CD14-positive monocyte (primary cell): ENCODE data around the gene PHF21B. TPM values are rescaled to one million over a fixed set of nuclear protein-coding genes. Genes with fewer than 3 reads are reported as not detected.

Experiments used
- DNase-seq, 3 donors: peaks; one replicate each; pipeline ENCODE4 v3.0.0-alpha.2; 2011 to 2022
- H2AFZ ChIP-seq: 2 replicates; pipeline ENCODE4 v1.6.0; 2012; ENCODE audit warnings: mild to moderate bottlenecking, low read depth, low read length, inconsistent platforms; ENCODE audit not compliant: insufficient read depth, poor library complexity, severe bottlenecking
- H3K27ac ChIP-seq, 2 donors: 1 replicate in 1 of 2; 2 replicates in 1 of 2; pipeline ENCODE4 v1.5.1; 2012 to 2013; ENCODE audit warnings: low read length in 2 of 2, control low read depth in 1 of 2, inconsistent platforms in 1 of 2, low read depth in 1 of 2, mild to moderate bottlenecking in 1 of 2
- H3K27me3 ChIP-seq, 2 donors: one replicate each; pipeline versions ENCODE4 v1.6.0 to v1.6.1; 2011 to 2013; ENCODE audit warnings: low read length in 2 of 2; ENCODE audit not compliant: control insufficient read depth in 2 of 2, insufficient read depth in 2 of 2
- H3K36me3 ChIP-seq, 2 donors: replicated peaks in 1 of 2; 1 replicate in 1 of 2; 2 replicates in 1 of 2; pipeline versions ENCODE4 v1.5.1 to v1.6.1; 2012 to 2013; ENCODE audit warnings: low read length in 2 of 2, control low read depth in 1 of 2, inconsistent platforms in 1 of 2, mild to moderate bottlenecking in 1 of 2; ENCODE audit not compliant: insufficient read depth in 2 of 2, control insufficient read depth in 1 of 2
- H3K4me1 ChIP-seq, 2 donors: 1 replicate in 1 of 2; 2 replicates in 1 of 2; pipeline versions ENCODE4 v1.5.1 to v1.6.1; 2012 to 2013; ENCODE audit warnings: low read length in 2 of 2, control low read depth in 1 of 2, inconsistent platforms in 1 of 2, mild to moderate bottlenecking in 1 of 2, moderate library complexity in 1 of 2; ENCODE audit not compliant: insufficient read depth in 2 of 2, control insufficient read depth in 1 of 2
- H3K4me2 ChIP-seq: replicated peaks from 2 replicates; pipeline ENCODE3; 2012; ENCODE audit warnings: low read length, moderate library complexity, mild to moderate bottlenecking; ENCODE audit not compliant: poor library complexity, severe bottlenecking; ENCODE audit errors: extremely low read depth
- H3K4me3 ChIP-seq, 3 experiments: fragments of 200-600 bp in 1 of 3; sonication (generic) in 1 of 3; replicated peaks in 1 of 3; 1 replicate in 2 of 3; 2 replicates in 1 of 3; pipeline ENCODE4 v1.5.1; 2011 to 2013; ENCODE audit warnings: low read length in 3 of 3, mild to moderate bottlenecking in 3 of 3, control low read depth in 2 of 3, low read depth in 2 of 3, inconsistent platforms in 1 of 3, moderate library complexity in 1 of 3
- H3K79me2 ChIP-seq: 2 replicates; pipeline ENCODE4 v1.6.0; 2012; ENCODE audit warnings: mild to moderate bottlenecking, control low read depth, inconsistent platforms, low read length, moderate library complexity; ENCODE audit not compliant: insufficient read depth
- H3K9ac ChIP-seq: 2 replicates; pipeline ENCODE4 v1.6.0; 2017; ENCODE audit warnings: low read length, mild to moderate bottlenecking; ENCODE audit not compliant: insufficient read depth, poor library complexity, severe bottlenecking
- H3K9me3 ChIP-seq, 2 donors: replicated peaks in 1 of 2; 1 replicate in 1 of 2; 2 replicates in 1 of 2; pipeline versions ENCODE4 v1.5.1 to v1.6.1; 2012 to 2013; ENCODE audit warnings: low read length in 2 of 2, control low read depth in 1 of 2; ENCODE audit not compliant: control insufficient read depth in 1 of 2, insufficient read depth in 1 of 2
- H4K20me1 ChIP-seq: 2 replicates; pipeline ENCODE4 v1.6.0; 2012; ENCODE audit warnings: mild to moderate bottlenecking, low read length, control low read depth, moderate library complexity; ENCODE audit not compliant: insufficient read depth
- H3K27ac Mint-ChIP-seq, 7 donors: one replicate each; pipeline ENCODE4 v1.8.0; 2020; ENCODE audit warnings: mild to moderate bottlenecking in 7 of 7, mixed read lengths in 7 of 7, moderate library complexity in 6 of 7, inconsistent platforms in 2 of 7
- H3K27me3 Mint-ChIP-seq, 3 donors: one replicate each; pipeline ENCODE4 v1.8.0; 2021 to 2022; ENCODE audit warnings: low read depth in 3 of 3, mild to moderate bottlenecking in 3 of 3, mixed read lengths in 3 of 3, moderate library complexity in 3 of 3, inconsistent platforms in 1 of 3
- H3K36me3 Mint-ChIP-seq, 2 donors: one replicate each; pipeline ENCODE4 v1.8.0; 2020; ENCODE audit warnings: mixed read lengths in 2 of 2, inconsistent platforms in 1 of 2, mild to moderate bottlenecking in 1 of 2
- H3K4me1 Mint-ChIP-seq: one replicate; pipeline ENCODE4 v1.8.0; 2020; ENCODE audit warnings: mild to moderate bottlenecking, mixed read lengths
- H3K4me3 Mint-ChIP-seq, 2 donors: one replicate each; pipeline ENCODE4 v1.8.0; 2020; ENCODE audit warnings: mild to moderate bottlenecking in 2 of 2, mixed read lengths in 2 of 2, moderate library complexity in 1 of 2
- H3K9me3 Mint-ChIP-seq, 7 donors: one replicate each; pipeline ENCODE4 v1.8.0; 2020 to 2022; ENCODE audit warnings: mixed read lengths in 7 of 7, mild to moderate bottlenecking in 6 of 7, moderate library complexity in 6 of 7, inconsistent platforms in 2 of 7
- CTCF ChIP-seq: fragments of 200-600 bp; IDR thresholded peaks from one replicate; pipeline ENCODE4 v1.8.0; 2022; ENCODE audit warnings: antibody characterized with exemption, mild to moderate bottlenecking
- WGBS: methylation state at CpG from one replicate; pipeline ENCODE4 v1.1.5; 2013; ENCODE audit warnings: missing lambda C conversion rate; ENCODE audit not compliant: insufficient coverage; 5-methylcytosine and 5-hydroxymethylcytosine counted together
- intact Hi-C, 2 donors: fragments of 100-400 bp; cut with micrococcal nuclease; formaldehyde crosslinking; loops; one replicate each; pipeline versions ENCODE4 v1.15.0 to v1.15.1; 2023
- polyA plus RNA-seq, 3 donors: library from polyadenylated mRNA; depleted of rRNA in 1 of 3; unstranded in 2 of 3; stranded (reverse) in 1 of 3; fragments of 300-500 nt in 2 of 3; fragments of >200 nt in 1 of 3; fragmentation: Illumina TruSeq in 2 of 3; gene quantifications; 1 replicate in 2 of 3; 2 replicates in 1 of 3; pipeline ENCODE4 v1.2.3, GENCODE V29; 2012 to 2021

PHF21B gene
- polyA plus RNA-seq, 3 donors, result not detected

- Histone ChIP-seq H3K79me2 (no peaks in the 10 kb centered on the region), H2AFZ (no peak overlapping the region), H3K27ac (no peak overlapping the region), H3K4me2 (no peak overlapping the region), H3K27me3 (no peaks in the 10 kb centered on the region), H4K20me1 (no peaks in the 10 kb centered on the region), H3K4me1 (no peaks in the 10 kb centered on the region), H3K36me3 (no peaks in the 10 kb centered on the region), H3K9me3 (no peaks in the 10 kb centered on the region), H3K9ac (no peak overlapping the region), H3K4me3 (no peak overlapping the region)
- peaks cover 0 to 3% (median 0%) of the 10 kb centered on the region in 7 donors for H3K9me3 Mint-ChIP-seq
- WGBS, result 94% methylated on average over 13 of the region's 15 CpGs
- peaks cover 0 to 7% (median 1%) of the 10 kb centered on the region in 3 donors for H3K27me3 Mint-ChIP-seq
- DNase-seq, result no peak
- H3K27ac Mint-ChIP-seq, result no peak overlapping the region
- intact Hi-C loops, result no loop called here
- H3K4me1 Mint-ChIP-seq, result no peaks in the 10 kb centered on the region
- no peaks in the 10 kb centered on the region for H3K36me3 Mint-ChIP-seq
- no peak overlapping the region for H3K4me3 Mint-ChIP-seq
- no peak for TF ChIP-seq CTCF
Observed at GRCh38 chr22:44990810-44991209, 19.0 kb downstream of the PHF21B start.

- peaks cover 0 to 7% (median 1%) of the 10 kb centered on the region in 3 donors for H3K27me3 Mint-ChIP-seq
- H3K4me1 Mint-ChIP-seq, result no peaks in the 10 kb centered on the region
- WGBS, result 82% methylated on average over 12 of the region's 13 CpGs
- H3K27ac Mint-ChIP-seq, result no peak overlapping the region
- H3K27ac ChIP-seq, result no peak overlapping the region
- H3K4me3 Mint-ChIP-seq, result no peak overlapping the region
- no peaks in the 10 kb centered on the region for H3K27me3 ChIP-seq
- no peak overlapping the region for H3K4me3 ChIP-seq
- no peaks in the 10 kb centered on the region for H4K20me1 ChIP-seq
- H3K9ac ChIP-seq, result no peak overlapping the region
- no peak for TF ChIP-seq CTCF
- intact Hi-C loops, result no loop called here
- H3K9me3 ChIP-seq, result no peaks in the 10 kb centered on the region
- peaks cover 0 to 3% (median 0%) of the 10 kb centered on the region in 7 donors for H3K9me3 Mint-ChIP-seq
- H3K36me3 Mint-ChIP-seq, result no peaks in the 10 kb centered on the region
- DNase-seq, result no peak
- H3K36me3 ChIP-seq, result no peaks in the 10 kb centered on the region
- no peak overlapping the region for H2AFZ ChIP-seq
- H3K4me2 ChIP-seq, result no peak overlapping the region
- no peaks in the 10 kb centered on the region for H3K79me2 ChIP-seq
- H3K4me1 ChIP-seq, result no peaks in the 10 kb centered on the region
Observed at GRCh38 chr22:44990328-44990727, 19.5 kb downstream of the PHF21B start.
